ACC112 (cell line): ENCODE data around the gene HSPA4.

Source experiments
- H2AFZ ChIP-seq: fragments of 200-600 bp; sonication (generic); one replicate; pipeline ENCODE4 v1.6.0; 2017; ENCODE audit warnings: antibody characterized with exemption, low read length; ENCODE audit not compliant: unreplicated experiment
- H3K27ac ChIP-seq: fragments of 200-600 bp; sonication (generic); 2 replicates; pipeline ENCODE4 v1.5.1; 2014; ENCODE audit warnings: low read depth, mild to moderate bottlenecking, antibody characterized with exemption, low read length, moderate library complexity
- H3K27me3 ChIP-seq: fragments of 200-600 bp; sonication (generic); 2 replicates; pipeline ENCODE4 v1.6.1; 2014; ENCODE audit warnings: mild to moderate bottlenecking, antibody characterized with exemption, low read length, moderate library complexity, mixed read lengths; ENCODE audit not compliant: insufficient read depth
- H3K36me3 ChIP-seq: fragments of 200-600 bp; sonication (generic); 2 replicates; pipeline ENCODE4 v1.6.1; 2016; ENCODE audit warnings: mild to moderate bottlenecking, antibody characterized with exemption, low read length, moderate library complexity, mixed read lengths; ENCODE audit not compliant: insufficient read depth
- H3K4me1 ChIP-seq: fragments of 200-600 bp; sonication (generic); one replicate; pipeline ENCODE4 v1.6.1; 2016; ENCODE audit warnings: low read length, mixed read lengths; ENCODE audit not compliant: insufficient read depth, unreplicated experiment, control insufficient read depth
- H3K4me3 ChIP-seq: fragments of 200-600 bp; sonication (generic); 2 replicates; pipeline ENCODE4 v1.5.1; 2014; ENCODE audit warnings: mild to moderate bottlenecking, low read depth, low read length
- H3K79me2 ChIP-seq: fragments of 200-600 bp; sonication (generic); one replicate; pipeline ENCODE4 v1.6.0; 2016; ENCODE audit warnings: low read length; ENCODE audit not compliant: control insufficient read depth, unreplicated experiment, insufficient read depth

HSPA4 gene

GRCh38 chr5:133091034-133091433, 39.2 kb downstream of the HSPA4 start:
- no peaks in the 10 kb centered on the region for H3K27me3 ChIP-seq
- no peak overlapping the region for H2AFZ ChIP-seq
- H3K4me3 ChIP-seq: no peak overlapping the region
- H3K36me3 ChIP-seq: peaks cover 53% of the 10 kb centered on the region
- H3K27ac ChIP-seq: no peak overlapping the region
- peaks cover 14% of the 10 kb centered on the region for H3K79me2 ChIP-seq
- no peaks in the 10 kb centered on the region for H3K4me1 ChIP-seq

- Histone ChIP-seq H3K36me3 (peaks cover 13% of the 10 kb centered on the region; the same call in 1 of the 2 replicates), H3K4me1 (no peaks in the 10 kb centered on the region), H3K4me3 (no peak overlapping the region), H3K79me2 (no peaks in the 10 kb centered on the region), H3K27ac (no peak overlapping the region), H2AFZ (no peak overlapping the region), H3K27me3 (no peaks in the 10 kb centered on the region)
Measured at GRCh38 chr5:133106343-133106742, 54.5 kb downstream of the HSPA4 start.

DNA sequence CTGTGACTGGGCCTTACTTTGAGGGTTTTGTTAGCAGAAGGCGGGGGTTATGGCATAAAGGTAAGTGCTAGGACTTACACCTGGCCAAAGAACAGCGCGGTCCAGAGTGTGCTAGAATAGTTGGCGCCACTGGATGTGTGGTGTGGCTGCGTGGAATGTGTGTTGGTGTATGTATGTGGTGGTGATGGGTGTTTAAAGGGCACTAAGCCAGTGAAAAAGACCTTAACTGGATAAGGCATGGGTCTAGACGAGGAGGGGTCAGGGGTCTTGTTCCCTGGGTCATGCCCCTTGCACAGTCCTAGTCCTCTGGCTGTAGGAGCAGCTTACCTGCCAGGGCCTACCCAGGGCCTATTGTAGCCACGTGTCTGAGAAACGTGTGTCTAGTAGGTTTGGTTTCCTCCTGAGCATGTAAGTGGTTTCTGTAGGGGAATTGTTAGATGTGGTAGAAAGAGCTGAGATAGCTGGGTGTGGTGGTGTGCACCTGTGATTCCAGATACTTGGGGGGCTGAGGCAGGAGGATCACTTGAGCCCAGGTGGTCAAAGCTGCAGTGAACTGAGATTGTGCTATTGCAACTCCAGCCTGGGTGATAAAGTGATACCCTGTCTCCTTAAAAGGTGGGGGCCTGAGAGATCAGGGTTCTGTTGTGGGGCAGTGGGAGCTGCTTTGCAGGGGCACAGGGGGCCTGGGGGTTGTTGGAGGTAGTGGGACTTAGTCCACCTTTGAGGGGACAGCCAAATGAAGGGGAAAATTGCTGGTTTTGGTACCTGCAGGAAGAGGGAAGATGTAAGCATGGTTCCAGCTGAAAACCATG, 55.2 kb downstream of the HSPA4 start:
- Histone ChIP-seq H3K4me3 (no peak overlapping the region), H3K79me2 (no peaks in the 10 kb centered on the region), H2AFZ (no peak overlapping the region), H3K36me3 (peaks cover 13% of the 10 kb centered on the region; the same call in 1 of the 2 replicates), H3K4me1 (no peaks in the 10 kb centered on the region), H3K27ac (no peak overlapping the region), H3K27me3 (no peaks in the 10 kb centered on the region)

DNA sequence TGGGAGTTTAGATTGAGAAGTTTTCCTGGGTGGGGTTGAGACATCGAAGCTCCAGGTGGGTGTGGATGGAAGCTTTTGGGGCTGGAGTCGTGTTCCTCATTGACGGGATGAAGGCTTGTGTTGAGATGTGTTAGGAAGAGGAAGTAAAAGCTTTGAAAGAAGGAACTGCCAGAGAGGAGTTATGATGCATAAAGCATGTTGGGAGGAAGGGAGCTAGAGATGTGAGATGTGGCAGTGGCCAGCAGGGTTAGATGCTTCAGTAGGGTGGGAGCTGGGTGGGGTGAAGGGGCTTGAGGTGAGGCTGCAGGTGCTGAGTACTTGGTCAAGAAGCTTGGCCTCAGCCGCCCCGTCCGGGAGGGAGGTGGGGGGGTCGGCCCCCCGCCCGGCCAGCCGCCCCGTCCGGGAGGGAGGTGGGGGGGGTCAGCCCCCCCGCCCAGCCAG, 56.7 kb downstream of the HSPA4 start:
- no peaks in the 10 kb centered on the region for H3K79me2 ChIP-seq
- H3K4me3 ChIP-seq: no peak overlapping the region
- peaks cover 5% of the 10 kb centered on the region for H3K4me1 ChIP-seq
- peaks cover 7% of the 10 kb centered on the region; the same call in 1 of the 2 replicates for H3K36me3 ChIP-seq
- H3K27ac ChIP-seq: no peak overlapping the region
- H3K27me3 ChIP-seq: no peaks in the 10 kb centered on the region
- no peak overlapping the region for H2AFZ ChIP-seq

DNA sequence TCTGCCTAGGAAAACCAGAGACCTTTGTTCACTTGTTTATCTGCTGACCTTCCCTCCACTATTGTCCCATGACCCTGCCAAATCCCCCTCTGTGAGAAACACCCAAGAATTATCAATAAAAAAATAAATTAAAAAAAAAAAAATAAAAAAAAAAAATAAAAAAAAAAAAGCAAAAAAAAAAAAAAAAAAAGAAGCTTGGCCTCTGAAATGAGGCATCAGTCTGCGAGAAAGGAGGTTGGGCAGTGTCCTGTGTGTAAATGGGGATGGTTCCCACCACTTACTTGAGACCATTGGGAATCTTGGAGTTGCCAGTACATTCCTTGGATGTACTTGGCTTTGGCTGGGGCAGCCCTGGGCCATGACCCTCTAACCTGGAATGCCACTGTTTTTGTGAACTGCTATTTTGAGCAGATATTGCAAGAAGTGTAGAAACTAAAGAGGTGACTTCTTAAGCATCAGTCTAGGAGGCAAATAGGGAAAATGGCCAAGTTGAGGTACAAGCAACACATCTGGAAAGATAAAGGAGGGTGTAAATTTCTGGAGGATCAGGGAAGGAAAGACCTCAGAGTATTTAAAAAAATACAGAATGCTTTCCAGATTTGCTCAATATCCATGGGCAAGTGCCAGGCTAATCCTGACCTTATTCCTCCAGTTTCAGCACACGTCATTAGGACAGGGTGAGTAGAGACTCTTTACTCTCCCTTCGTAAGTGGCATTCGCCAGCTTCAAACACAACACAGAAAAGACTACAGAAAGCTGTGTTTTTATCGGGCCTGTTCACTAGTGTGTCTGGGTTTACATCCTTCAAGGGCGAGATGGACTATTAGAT, 58.1 kb downstream of the HSPA4 start:
- no peak overlapping the region for H3K27ac ChIP-seq
- no peaks in the 10 kb centered on the region for H3K79me2 ChIP-seq
- peaks cover 7% of the 10 kb centered on the region for H3K4me1 ChIP-seq
- 0 out of 2 replicates have a peak, but pooled peaks cover under 1% of the 10 kb centered on the region for H3K36me3 ChIP-seq
- H2AFZ ChIP-seq: no peak overlapping the region
- no peaks in the 10 kb centered on the region for H3K27me3 ChIP-seq
- no peak overlapping the region for H3K4me3 ChIP-seq

GRCh38 chr5:133110709-133111108, 58.9 kb downstream of the HSPA4 start:
- no peak overlapping the region for H3K27ac ChIP-seq
- H3K4me1 ChIP-seq: peaks cover 7% of the 10 kb centered on the region
- no peaks in the 10 kb centered on the region for H3K27me3 ChIP-seq
- peak overlapping the region; percentile 4 for H2AFZ ChIP-seq
- H3K36me3 ChIP-seq: no peaks in the 10 kb centered on the region
- H3K4me3 ChIP-seq: no peak overlapping the region
- no peaks in the 10 kb centered on the region for H3K79me2 ChIP-seq

DNA sequence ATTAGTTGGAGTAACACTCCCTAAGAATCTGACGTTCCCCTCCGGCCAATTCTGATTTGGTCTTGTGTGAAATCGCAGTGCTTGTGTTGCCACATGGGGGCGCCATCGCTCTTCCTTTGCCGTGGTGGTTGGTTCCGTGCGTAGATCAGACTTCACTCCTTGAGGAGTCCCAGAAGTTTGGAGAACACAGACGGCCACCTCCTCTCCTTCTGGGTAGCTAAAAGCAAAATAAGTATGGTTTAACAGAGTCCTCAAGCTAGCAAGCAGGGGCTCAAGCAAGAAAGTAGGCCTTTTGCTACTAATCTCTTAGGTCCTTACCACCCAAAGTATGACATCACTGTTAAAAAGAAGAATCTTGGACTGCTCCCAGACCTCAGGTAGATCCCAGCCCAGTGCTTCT, 59.5 kb downstream of the HSPA4 start:
- Histone ChIP-seq H3K4me1 (peaks cover 7% of the 10 kb centered on the region), H3K79me2 (no peaks in the 10 kb centered on the region), H3K27me3 (no peaks in the 10 kb centered on the region), H3K36me3 (no peaks in the 10 kb centered on the region), H2AFZ (no peak overlapping the region), H3K4me3 (no peak overlapping the region), H3K27ac (no peak overlapping the region)

DNA sequence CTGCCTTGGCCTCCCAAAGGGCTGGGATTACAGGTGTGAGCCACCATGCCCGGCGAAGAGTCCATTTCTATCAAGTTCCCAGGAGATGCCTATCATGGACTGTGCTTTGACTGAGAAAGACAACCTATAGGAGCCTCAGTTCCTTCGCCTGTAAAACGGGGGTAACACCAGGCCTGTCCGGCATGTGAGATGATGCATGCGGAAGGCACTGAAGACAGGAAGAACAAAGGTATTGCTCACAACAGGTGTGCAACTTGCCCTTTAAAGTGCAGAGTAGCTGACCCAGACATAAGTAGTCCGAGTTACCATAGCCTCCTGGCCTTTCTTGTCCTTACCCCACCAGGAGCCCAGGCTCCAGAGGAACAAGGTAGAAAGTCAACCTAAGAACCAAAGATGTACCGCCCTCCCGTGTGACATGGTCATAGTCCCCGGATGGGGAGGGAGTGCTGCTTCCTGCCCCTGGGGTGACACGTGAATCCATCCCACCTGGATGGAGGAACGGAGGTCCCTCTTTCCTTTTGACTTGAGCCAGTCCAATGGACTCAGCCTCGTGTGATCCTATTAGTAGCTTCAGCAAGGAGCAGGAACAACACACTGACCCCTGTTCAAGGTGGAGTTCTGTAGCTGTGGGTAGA, 60.3 kb downstream of the HSPA4 start:
- no peaks in the 10 kb centered on the region for H3K27me3 ChIP-seq
- no peaks in the 10 kb centered on the region for H3K36me3 ChIP-seq
- H3K4me3 ChIP-seq: no peak overlapping the region
- H3K27ac ChIP-seq: no peak overlapping the region
- H2AFZ ChIP-seq: no peak overlapping the region
- peaks cover 7% of the 10 kb centered on the region for H3K4me1 ChIP-seq
- no peaks in the 10 kb centered on the region for H3K79me2 ChIP-seq

DNA sequence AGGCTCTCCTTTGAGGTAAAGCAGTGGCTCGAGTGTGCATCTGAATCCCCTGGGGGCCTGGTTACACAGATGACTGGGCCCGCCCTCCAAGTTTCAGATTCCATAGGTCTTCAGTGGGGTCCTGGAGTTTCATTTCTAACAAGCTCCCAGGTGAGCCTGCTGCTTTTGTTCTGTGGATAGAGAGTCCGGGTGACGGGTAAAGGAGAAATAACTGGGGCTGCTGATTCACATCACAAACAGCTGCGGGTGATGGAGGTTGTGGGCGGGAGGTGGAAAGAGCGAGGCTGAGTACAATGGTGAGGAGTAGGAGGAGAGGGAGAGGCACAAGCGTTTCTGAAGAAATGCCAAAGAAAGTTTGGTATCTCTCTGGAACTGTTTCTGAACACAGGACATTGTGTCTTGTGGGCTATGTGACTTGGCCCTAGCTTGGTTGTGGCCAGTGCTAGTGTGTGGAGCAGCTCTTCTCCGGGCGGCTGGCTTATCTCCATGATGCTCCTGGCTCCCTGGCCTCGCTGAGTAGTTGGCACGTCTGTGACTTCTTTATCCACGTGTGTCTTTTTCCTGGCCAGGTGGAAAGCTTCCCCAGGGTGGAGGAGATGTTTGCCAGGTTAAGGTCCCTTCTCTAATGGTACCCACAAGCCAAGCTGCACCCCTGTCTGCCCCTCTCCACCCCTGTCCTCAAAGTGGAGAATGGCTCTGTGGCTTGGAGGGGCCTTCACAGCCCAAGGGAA, 61.7 kb downstream of the HSPA4 start:
- Histone ChIP-seq H2AFZ (peak overlapping the region; percentile 25), H3K27ac (no peak overlapping the region), H3K4me3 (no peak overlapping the region), H3K27me3 (no peaks in the 10 kb centered on the region), H3K4me1 (peaks cover 7% of the 10 kb centered on the region), H3K79me2 (no peaks in the 10 kb centered on the region), H3K36me3 (no peaks in the 10 kb centered on the region)
